GM12878 (cell line): ENCODE measurements around the gene NUDCD3.

Source experiments
- FOXM1 ChIP-seq: IDR thresholded peaks from 2 replicates; pipeline ENCODE4 v1.6.1; 2012; ENCODE audit warnings: low read depth, mild to moderate bottlenecking, inconsistent platforms, low read length, moderate library complexity
- HDAC6 ChIP-seq: fragments of 200-600 bp; sonication (generic); IDR thresholded peaks from one replicate; pipeline ENCODE4 v1.8.0; 2017; ENCODE audit warnings: antibody characterized with exemption; ENCODE audit not compliant: unreplicated experiment
- MTA2 ChIP-seq: fragments of 450-650 bp; IDR thresholded peaks from 2 replicates; pipeline ENCODE4 v1.6.1; 2016; ENCODE audit warnings: low read depth, mild to moderate bottlenecking, moderate library complexity
- POLR2A ChIP-seq: IDR thresholded peaks from 2 replicates; pipeline ENCODE4 v1.6.1; 2011; ENCODE audit warnings: low read depth, mild to moderate bottlenecking, low read length
- POLR2AphosphoS5 ChIP-seq: IDR thresholded peaks from 2 replicates; pipeline ENCODE4 v1.6.1; 2011; ENCODE audit warnings: mild to moderate bottlenecking, low read length, inconsistent platforms
- RAD21 ChIP-seq: IDR thresholded peaks from 2 replicates; pipeline ENCODE4 v1.6.1; 2011; ENCODE audit warnings: mild to moderate bottlenecking, low read depth, low read length, moderate library complexity; ENCODE audit not compliant: insufficient read depth
- SMC3 ChIP-seq: IDR thresholded peaks from 2 replicates; pipeline ENCODE4 v1.6.1; 2011; ENCODE audit warnings: low read length, improper control_type of control experiment, borderline replicate concordance
- TCF12 ChIP-seq: IDR thresholded peaks from 2 replicates; pipeline ENCODE4 v1.6.1; 2011; ENCODE audit warnings: low read depth, mild to moderate bottlenecking, low read length
- TF ChIP-seq, protein P1 (sequence below), 3 experiments: IDR thresholded peaks in 2 of 3; conservative IDR thresholded peaks in 1 of 3; 2 replicates each; pipeline ENCODE4 v1.5.1; 2011; ENCODE audit warnings: low read depth in 3 of 3, low read length in 3 of 3, mild to moderate bottlenecking in 3 of 3, control low read depth in 2 of 3, moderate library complexity in 2 of 3, inconsistent platforms in 1 of 3, mixed read lengths in 1 of 3; ENCODE audit not compliant: control insufficient read depth in 2 of 3, insufficient read depth in 1 of 3; ENCODE audit errors: extremely low read depth in 1 of 3
- TF ChIP-seq, protein P2 (sequence below): IDR thresholded peaks from 2 replicates; pipeline ENCODE4 v1.6.1; 2011; ENCODE audit warnings: low read depth, mild to moderate bottlenecking, low read length, moderate library complexity, borderline replicate concordance; ENCODE audit errors: extremely low read depth
- TF ChIP-seq, protein P3 (sequence below): IDR thresholded peaks from 2 replicates; pipeline ENCODE4 v1.6.1; 2011; ENCODE audit warnings: low read depth, low read length, improper control_type of control experiment, borderline replicate concordance
- TF ChIP-seq, protein P4 (sequence below): fragments of 450-650 bp; IDR thresholded peaks from 2 replicates; pipeline ENCODE4 v1.6.1; 2017; ENCODE audit warnings: mild to moderate bottlenecking

DNA sequence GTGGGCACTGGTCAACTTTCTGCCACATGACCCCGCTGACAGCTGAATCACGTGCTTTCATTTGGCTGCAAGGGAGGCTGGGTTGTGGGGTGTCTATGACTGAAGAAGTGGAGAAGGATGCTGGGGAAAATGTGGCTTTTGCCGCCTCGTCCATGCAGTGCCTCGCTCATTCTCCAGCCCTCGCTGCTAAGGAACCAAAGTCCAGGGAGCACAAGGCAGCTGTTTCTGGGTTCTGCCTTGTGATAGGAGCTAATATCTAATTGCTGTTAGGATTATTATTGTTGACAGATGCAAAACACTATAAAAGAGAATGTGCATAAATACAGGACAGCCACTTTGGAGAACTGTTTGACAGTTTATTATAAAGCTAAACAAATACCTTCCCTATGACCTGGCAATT, 160.1 kb downstream of the NUDCD3 start:
- TF ChIP-seq, protein P1, sequence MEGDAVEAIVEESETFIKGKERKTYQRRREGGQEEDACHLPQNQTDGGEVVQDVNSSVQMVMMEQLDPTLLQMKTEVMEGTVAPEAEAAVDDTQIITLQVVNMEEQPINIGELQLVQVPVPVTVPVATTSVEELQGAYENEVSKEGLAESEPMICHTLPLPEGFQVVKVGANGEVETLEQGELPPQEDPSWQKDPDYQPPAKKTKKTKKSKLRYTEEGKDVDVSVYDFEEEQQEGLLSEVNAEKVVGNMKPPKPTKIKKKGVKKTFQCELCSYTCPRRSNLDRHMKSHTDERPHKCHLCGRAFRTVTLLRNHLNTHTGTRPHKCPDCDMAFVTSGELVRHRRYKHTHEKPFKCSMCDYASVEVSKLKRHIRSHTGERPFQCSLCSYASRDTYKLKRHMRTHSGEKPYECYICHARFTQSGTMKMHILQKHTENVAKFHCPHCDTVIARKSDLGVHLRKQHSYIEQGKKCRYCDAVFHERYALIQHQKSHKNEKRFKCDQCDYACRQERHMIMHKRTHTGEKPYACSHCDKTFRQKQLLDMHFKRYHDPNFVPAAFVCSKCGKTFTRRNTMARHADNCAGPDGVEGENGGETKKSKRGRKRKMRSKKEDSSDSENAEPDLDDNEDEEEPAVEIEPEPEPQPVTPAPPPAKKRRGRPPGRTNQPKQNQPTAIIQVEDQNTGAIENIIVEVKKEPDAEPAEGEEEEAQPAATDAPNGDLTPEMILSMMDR (IDR thresholded peaks at IDR 0.05 in 2 of 3, conservative IDR thresholded peaks at IDR 0.05 in 1 of 3; ENCODE audit: control insufficient read depth in 2 of 3, extremely low read depth in 1 of 3, insufficient read depth in 1 of 3, low read depth in 3 of 3, low read length in 3 of 3): no peak
- TF ChIP-seq SMC3: no peak
- TF ChIP-seq RAD21: no peak
- no peak for TF ChIP-seq POLR2A
- TF ChIP-seq, protein P2, sequence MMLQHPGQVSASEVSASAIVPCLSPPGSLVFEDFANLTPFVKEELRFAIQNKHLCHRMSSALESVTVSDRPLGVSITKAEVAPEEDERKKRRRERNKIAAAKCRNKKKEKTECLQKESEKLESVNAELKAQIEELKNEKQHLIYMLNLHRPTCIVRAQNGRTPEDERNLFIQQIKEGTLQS: no peak
- TF ChIP-seq, protein P3, sequence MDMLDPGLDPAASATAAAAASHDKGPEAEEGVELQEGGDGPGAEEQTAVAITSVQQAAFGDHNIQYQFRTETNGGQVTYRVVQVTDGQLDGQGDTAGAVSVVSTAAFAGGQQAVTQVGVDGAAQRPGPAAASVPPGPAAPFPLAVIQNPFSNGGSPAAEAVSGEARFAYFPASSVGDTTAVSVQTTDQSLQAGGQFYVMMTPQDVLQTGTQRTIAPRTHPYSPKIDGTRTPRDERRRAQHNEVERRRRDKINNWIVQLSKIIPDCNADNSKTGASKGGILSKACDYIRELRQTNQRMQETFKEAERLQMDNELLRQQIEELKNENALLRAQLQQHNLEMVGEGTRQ: no peak
- TF ChIP-seq, protein P4, sequence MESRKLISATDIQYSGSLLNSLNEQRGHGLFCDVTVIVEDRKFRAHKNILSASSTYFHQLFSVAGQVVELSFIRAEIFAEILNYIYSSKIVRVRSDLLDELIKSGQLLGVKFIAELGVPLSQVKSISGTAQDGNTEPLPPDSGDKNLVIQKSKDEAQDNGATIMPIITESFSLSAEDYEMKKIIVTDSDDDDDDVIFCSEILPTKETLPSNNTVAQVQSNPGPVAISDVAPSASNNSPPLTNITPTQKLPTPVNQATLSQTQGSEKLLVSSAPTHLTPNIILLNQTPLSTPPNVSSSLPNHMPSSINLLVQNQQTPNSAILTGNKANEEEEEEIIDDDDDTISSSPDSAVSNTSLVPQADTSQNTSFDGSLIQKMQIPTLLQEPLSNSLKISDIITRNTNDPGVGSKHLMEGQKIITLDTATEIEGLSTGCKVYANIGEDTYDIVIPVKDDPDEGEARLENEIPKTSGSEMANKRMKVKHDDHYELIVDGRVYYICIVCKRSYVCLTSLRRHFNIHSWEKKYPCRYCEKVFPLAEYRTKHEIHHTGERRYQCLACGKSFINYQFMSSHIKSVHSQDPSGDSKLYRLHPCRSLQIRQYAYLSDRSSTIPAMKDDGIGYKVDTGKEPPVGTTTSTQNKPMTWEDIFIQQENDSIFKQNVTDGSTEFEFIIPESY: no peak
- no peak for TF ChIP-seq MTA2
- no peak for TF ChIP-seq HDAC6
- TF ChIP-seq TCF12: no peak
- TF ChIP-seq POLR2AphosphoS5: no peak
- no peak for TF ChIP-seq FOXM1
